Large intestine (tissue), 3 donors: ENCODE measurements around the gene DMXL1. TPM values are rescaled to one million over a fixed set of nuclear protein-coding genes. Genes with fewer than 3 reads are reported as not detected.

Experiments
- DNase-seq, 2 donors: peaks; one replicate each; pipeline versions ENCODE4 v3.0.0 to v3.0.0-alpha.2; 2013
- H3K27ac ChIP-seq: one replicate; pipeline ENCODE4 v1.5.1; 2013; ENCODE audit warnings: low read length
- H3K27me3 ChIP-seq: 2 replicates; pipeline ENCODE4 v1.6.1; 2013; ENCODE audit warnings: low read length; ENCODE audit not compliant: control insufficient read depth, insufficient read depth
- H3K36me3 ChIP-seq: 2 replicates; pipeline ENCODE4 v1.6.1; 2013; ENCODE audit warnings: low read length; ENCODE audit not compliant: control insufficient read depth, insufficient read depth
- H3K4me1 ChIP-seq: one replicate; pipeline ENCODE4 v1.6.1; 2013; ENCODE audit warnings: low read length; ENCODE audit not compliant: control insufficient read depth, insufficient read depth
- H3K4me3 ChIP-seq: one replicate; pipeline ENCODE4 v1.5.1; 2013; ENCODE audit warnings: low read length
- H3K9me3 ChIP-seq: one replicate; pipeline ENCODE4 v1.6.1; 2013; ENCODE audit warnings: mild to moderate bottlenecking, low read depth, low read length, moderate library complexity; ENCODE audit not compliant: control insufficient read depth
- WGBS: methylation state at CpG from one replicate; pipeline ENCODE4 v1.1.5; 2013; ENCODE audit warnings: low lambda C conversion rate; ENCODE audit not compliant: insufficient coverage; 5-methylcytosine and 5-hydroxymethylcytosine counted together
- polyA plus RNA-seq: library from polyadenylated mRNA; unstranded; fragments of 120-200 nt; gene quantifications from one replicate; pipeline ENCODE4 v1.2.1, GENCODE V29; 2013

Gene DMXL1
- polyA plus RNA-seq, 1 donor = 27.7 TPM

DNA sequence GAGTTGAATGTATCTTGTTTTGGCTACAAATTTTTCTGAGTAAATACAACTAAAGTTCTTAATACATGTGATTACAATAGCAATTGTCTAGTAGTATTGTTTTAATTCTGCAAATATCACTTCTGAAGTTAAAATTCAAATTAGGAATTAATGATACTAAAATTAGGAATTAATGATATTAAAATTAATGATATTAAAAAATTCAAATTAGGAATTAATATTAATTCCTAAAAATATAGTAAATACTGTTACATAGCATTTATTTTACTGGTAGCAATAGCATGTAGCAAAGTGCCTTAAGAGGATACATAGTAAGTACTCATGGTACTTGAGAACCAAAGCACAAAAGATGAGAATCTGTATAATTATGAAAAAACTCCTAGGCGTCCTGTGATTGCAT, 136.2 kb downstream of the DMXL1 start:
- DNase-seq = no peak
- Histone ChIP-seq H3K27me3 (no peaks in the 10 kb centered on the region), H3K4me1 (no peaks in the 10 kb centered on the region), H3K9me3 (no peaks in the 10 kb centered on the region), H3K4me3 (no peak overlapping the region), H3K36me3 (peaks cover 7% of the 10 kb centered on the region), H3K27ac (no peak overlapping the region)
- no CpG with 5 or more reads among the region's 1 CpG for WGBS

DNA sequence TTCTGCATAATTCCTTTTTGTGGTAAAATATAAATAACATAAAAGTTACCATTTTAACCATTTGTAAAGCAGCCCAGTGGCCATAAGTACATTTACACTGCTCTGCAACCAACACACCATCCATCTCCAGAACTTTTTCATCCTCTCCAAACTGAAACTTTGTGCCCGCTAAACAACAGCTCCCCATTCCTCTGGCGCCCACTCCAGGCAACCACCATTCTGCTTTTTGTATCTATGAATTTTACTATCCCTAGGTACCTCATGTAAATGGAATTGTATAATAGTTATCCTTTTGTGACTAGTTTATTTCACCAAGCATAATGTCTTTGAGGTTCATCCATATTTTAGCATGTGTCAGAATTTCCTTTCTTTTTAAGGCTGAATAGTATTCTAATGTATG, 141.1 kb downstream of the DMXL1 start:
- 83% methylated on average over 1 of the region's 2 CpGs for WGBS
- H3K27ac ChIP-seq = no peak overlapping the region
- no peaks in the 10 kb centered on the region for H3K4me1 ChIP-seq
- H3K36me3 ChIP-seq = peaks cover 3% of the 10 kb centered on the region
- H3K9me3 ChIP-seq = no peaks in the 10 kb centered on the region
- no peaks in the 10 kb centered on the region for H3K27me3 ChIP-seq
- DNase-seq = no peak
- H3K4me3 ChIP-seq = no peak overlapping the region

DNA sequence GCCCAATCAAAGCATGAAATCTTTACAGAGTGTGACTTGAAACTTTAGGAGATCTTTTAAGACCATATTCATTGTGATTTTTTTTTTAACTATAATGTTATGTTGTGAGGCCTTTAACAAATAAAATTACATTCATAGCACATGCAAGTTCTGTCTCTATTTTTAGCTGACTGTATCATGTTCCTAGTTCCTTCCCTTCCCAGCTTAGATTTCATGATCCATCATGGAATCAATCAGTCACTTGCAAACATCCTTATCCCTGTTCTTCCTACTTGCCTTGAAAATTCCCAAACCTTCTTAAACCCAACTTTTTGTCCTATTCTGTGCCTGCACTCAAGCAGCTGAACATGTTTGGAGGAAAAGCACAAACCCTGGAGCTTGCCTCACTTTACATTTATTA, 141.8 kb downstream of the DMXL1 start:
- Histone ChIP-seq H3K4me3 (no peak overlapping the region), H3K36me3 (peaks cover 3% of the 10 kb centered on the region), H3K27ac (no peak overlapping the region), H3K4me1 (no peaks in the 10 kb centered on the region), H3K27me3 (no peaks in the 10 kb centered on the region), H3K9me3 (no peaks in the 10 kb centered on the region)
- no peak for DNase-seq

DNA sequence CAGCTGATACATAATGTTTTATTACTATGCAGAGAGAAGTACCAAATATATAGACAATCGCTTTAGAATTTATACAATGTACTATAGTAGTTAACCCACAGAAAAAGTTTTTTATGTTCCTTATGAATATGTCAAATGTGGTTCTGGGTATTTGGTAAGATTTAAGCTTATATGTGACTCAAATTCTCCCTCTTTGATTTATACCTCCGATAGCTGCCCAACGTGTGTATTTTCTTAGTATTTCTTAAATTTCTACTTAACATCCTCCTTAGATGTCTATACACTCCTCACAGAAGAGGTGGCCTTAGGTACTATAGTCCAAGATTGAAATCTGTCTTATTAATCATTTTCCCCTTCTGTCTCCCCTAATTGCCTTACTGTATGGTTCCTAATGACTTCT, 146.3 kb downstream of the DMXL1 start:
- 86% methylated on average over 2 of the region's 3 CpGs for WGBS
- Histone ChIP-seq H3K36me3 (no peaks in the 10 kb centered on the region), H3K9me3 (no peaks in the 10 kb centered on the region), H3K4me1 (no peaks in the 10 kb centered on the region), H3K4me3 (no peak overlapping the region), H3K27ac (no peak overlapping the region), H3K27me3 (no peaks in the 10 kb centered on the region)
- no peak for DNase-seq

DNA sequence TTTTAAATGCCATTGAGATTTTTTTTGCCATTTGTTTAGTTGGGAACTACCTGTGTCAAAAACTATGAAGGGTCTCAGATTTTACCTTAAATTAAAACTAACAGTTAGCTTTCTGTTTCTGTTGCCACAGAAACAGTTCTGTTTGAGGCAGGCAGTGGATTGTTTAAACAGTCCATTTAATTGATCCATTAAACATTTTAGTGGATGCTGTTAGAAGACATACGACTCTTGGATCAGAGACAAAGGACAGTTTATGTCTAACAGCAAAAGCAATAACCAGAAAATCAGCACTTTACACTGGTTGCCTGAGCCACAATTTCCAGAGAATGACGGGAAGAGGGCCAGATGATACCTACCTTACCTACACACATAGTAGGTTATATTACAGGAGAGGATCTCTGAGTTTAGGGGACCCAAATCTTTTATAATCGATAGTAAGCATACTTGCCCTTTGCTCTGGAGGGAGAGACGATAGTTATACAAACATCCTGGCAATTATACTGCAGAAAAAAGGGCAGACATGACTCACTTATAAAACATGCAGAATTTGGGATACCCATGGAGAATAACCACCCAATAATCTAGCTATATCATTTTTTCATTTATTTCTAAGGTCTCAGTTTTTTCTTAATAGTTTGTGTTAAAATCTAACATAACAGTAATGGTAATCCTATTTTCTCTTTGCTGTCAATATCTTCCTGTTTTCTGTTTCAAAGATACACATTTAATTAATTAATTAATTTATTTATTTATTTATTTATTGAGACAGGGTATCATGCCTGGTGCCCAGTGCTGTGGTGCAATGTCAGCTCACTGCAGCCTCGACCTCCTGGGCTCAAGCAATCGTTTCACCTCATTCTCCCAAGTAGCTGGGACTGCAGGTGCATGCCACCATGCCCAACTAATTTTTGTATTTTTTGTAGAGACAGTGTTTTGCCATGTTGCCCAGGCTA, 148.2 kb downstream of the DMXL1 start:
- WGBS = no CpG with 5 or more reads among the region's 6 CpGs
- Histone ChIP-seq H3K9me3 (no peaks in the 10 kb centered on the region), H3K4me1 (no peaks in the 10 kb centered on the region), H3K27me3 (no peaks in the 10 kb centered on the region), H3K27ac (no peak overlapping the region), H3K36me3 (peaks cover 5% of the 10 kb centered on the region), H3K4me3 (no peak overlapping the region)
- DNase-seq = no peak

DNA sequence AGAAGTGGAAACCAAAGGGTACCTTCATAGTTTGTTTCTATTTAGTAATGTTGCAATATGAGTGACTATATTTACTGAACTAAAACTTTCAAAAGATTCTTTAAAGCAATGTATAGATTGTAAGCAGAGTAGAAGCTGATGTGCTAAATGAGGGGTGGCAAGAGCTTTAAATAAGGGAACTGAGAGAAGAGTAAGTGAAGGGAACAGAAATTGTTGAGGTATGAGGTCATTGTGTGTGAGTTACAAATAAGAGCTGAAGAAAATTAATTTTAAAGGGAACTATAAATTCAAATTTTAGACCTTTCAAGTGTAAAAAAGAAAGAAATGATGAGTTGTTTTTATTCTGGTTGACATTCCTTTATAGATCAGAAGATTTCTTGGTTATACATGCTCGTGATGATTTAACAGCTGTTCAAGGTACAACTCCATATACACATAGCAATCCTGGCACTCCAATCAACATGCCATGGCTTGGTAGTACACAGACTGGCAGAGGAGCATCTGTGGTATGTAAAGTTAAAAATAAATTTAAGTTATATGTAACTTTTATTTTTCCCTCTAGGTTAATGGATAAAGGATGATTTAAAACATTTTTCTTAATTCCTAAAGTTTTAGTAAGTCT, 149.8 kb downstream of the DMXL1 start:
- no CpG with 5 or more reads among the region's 1 CpG for WGBS
- peaks cover 5% of the 10 kb centered on the region for H3K36me3 ChIP-seq

DNA sequence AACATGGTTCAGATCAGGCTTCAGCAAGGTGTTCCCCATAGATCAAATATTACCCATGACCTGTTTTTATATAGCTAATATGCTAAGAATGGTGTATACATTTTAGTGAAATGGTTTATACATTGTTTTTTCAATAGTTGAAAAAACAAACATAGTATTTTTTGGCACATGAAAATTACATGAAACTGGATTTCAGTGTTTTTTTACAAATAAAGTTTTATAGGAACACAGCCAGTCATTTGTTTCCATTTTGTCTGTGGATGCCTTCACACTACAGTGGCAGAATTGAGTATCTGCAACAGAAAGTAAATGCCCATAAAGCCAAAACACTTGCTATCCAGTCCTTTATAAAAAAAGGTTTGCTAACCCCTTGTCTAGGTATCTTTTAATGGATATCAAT, 150.4 kb downstream of the DMXL1 start:
- no peak for DNase-seq
- H3K36me3 ChIP-seq = peaks cover 5% of the 10 kb centered on the region
- no peak overlapping the region for H3K4me3 ChIP-seq
- H3K27ac ChIP-seq = no peak overlapping the region
- H3K27me3 ChIP-seq = no peaks in the 10 kb centered on the region
- no peaks in the 10 kb centered on the region for H3K9me3 ChIP-seq
- H3K4me1 ChIP-seq = no peaks in the 10 kb centered on the region

More for the DNA sequence above, 149.8 kb downstream of the DMXL1 start:
- Histone ChIP-seq H3K27me3 (no peaks in the 10 kb centered on the region), H3K9me3 (no peaks in the 10 kb centered on the region), H3K27ac (no peak overlapping the region), H3K4me1 (no peaks in the 10 kb centered on the region), H3K4me3 (no peak overlapping the region)
- no peak for DNase-seq

DNA sequence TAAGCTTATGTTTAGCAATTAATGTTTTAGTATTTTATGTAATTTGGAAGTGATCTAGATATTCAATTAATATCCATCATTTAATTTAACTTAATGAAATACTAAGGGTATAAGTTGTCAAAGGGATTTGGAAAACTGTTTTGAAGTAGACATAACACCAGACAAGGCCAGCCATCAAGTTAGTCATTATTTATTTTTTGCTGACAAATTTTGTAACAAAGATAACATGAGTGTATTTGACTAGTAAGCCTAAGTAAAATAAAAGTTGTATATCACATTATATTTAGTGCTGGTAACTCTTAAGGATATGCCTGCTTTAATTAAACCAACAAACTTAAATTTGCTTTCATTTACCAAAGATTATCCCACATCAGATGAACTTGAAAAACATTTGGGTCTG, 159.1 kb downstream of the DMXL1 start:
- DNase-seq = no peak
- Histone ChIP-seq H3K36me3 (peaks cover 31% of the 10 kb centered on the region), H3K27me3 (no peaks in the 10 kb centered on the region)

DNA sequence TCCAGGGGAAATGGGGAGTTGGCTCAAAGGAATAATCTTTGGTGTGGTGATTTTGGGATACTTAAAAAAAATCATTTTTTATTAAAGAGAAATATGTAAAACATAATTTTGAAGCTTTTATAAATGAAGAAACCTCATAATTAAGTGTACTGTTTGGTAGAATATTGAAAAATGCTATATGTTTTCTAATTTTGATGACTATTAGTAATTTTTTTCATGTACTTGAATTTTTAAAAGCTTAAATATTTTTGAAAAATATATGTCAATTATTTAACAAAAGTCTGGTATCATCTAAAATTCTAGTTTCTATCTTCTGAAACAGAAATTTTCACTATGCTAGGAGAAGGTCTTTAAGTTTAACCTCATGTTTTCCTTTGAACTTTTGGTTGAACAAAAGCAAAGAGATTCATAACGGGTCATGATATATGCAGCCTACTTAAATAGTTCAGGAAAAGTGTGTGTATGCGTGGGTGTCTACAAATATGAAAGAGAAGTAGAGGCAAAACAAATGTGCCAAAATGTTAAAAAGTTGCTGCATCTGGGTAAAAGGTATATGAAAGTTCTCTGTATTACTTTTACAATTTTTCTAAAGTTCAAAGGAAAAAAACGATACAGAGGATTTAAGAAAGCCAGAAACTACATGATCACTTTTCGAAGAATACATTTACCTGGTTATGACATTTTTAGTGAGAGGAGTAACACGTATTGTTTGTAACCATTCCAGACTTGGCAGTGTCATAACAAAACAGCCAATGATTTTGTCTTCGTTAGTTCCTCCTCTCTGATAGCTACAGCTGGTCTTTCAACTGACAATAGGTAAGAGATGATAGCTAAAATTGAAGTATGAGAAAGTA, 167.6 kb downstream of the DMXL1 start:
- Histone ChIP-seq H3K9me3 (no peaks in the 10 kb centered on the region), H3K4me1 (no peaks in the 10 kb centered on the region), H3K27ac (no peak overlapping the region), H3K27me3 (no peaks in the 10 kb centered on the region), H3K36me3 (peaks cover 21% of the 10 kb centered on the region), H3K4me3 (no peak overlapping the region)
- WGBS = 97% methylated on average over 4 of the region's 6 CpGs
- no peak for DNase-seq

More for the DNA sequence above, 159.1 kb downstream of the DMXL1 start:
- H3K4me3 ChIP-seq = no peak overlapping the region
- no peaks in the 10 kb centered on the region for H3K9me3 ChIP-seq
- no peaks in the 10 kb centered on the region for H3K4me1 ChIP-seq
- H3K27ac ChIP-seq = no peak overlapping the region

DNA sequence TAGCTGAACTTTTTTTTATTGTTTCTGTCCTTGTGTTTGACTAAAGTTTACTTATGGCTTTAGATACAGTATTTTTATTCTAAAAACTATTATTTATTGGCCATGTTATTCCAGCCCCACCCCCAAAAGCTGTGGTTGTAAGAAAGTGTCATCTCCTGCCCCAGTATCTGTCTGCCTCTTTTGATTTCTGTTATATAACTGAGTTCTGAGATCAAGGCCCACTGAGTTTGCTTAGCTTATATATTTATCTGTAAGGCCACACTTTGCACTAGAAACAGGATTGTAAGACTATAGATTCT, 168.2 kb downstream of the DMXL1 start:
- peaks cover 16% of the 10 kb centered on the region for H3K36me3 ChIP-seq
- H3K9me3 ChIP-seq = no peaks in the 10 kb centered on the region
- no peak overlapping the region for H3K27ac ChIP-seq
- no peaks in the 10 kb centered on the region for H3K27me3 ChIP-seq
- no peak overlapping the region for H3K4me3 ChIP-seq
- DNase-seq = no peak
- no peaks in the 10 kb centered on the region for H3K4me1 ChIP-seq
